A673 (cell line): ENCODE measurements around the gene CYP11A1.

Experiments
- CTCF ChIP-seq: fragments of 300-800, 200-600 bp; sonication (generic); conservative IDR thresholded peaks from 2 replicates; pipeline ENCODE4 v1.5.1; 2017; ENCODE audit warnings: low read depth, mild to moderate bottlenecking, antibody characterized with exemption, low read length, moderate library complexity, mixed read lengths
- EZH2 ChIP-seq: fragments of 200-600 bp; sonication (generic); IDR thresholded peaks from 2 replicates; pipeline ENCODE4 v1.6.1; 2017; ENCODE audit warnings: borderline replicate concordance, low read depth, mild to moderate bottlenecking, mixed read lengths, antibody characterized with exemption, low read length; ENCODE audit not compliant: poor library complexity, severe bottlenecking

DNA sequence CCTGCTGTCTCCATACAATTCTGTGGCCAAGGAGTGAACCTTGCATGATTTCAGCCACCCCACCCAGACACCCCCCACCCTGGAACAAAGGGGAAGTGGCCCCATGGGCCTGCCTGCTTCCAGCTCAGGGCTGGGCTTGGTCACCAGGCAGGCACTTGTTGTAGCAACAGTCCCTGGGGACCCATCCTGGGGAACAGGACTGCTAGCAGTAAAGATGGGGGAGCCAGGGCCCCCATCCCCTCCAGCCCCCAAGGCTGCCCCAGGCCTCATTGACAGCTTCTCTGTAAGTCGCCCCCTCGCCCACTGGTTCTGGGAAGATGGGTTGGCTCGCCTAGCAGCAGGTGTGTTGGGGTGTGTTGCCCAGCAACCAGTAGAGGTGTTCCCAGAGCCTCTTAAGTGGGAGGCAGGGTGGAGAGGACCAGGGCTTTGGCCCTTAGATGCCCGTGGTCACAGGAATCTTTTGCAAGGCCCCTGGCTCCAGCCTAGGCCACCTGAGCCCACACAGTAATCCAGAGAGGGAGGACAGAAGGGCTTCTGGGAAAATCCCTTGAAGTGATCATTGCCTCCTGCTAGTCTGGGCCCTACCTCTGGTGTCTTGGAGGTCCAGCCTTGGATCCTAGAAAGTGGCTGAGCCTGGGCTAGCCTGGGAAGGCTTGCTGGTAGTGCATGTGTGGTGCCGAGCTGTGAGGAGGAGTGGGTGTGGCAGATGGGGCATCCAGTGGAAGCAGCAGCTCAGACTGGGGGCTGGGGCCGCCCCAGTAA, 48.9 kb downstream of the CYP11A1 start:
- TF ChIP-seq CTCF: no peak
- TF ChIP-seq EZH2: no peak
